Measurements from ENCODE around the gene SLC27A3. TPM values are rescaled to one million over a fixed set of nuclear protein-coding genes. Genes with fewer than 3 reads are reported as not detected.
A peak's percentile ranks its signal among the peaks of the same experiment; 100 is the strongest.
"Not testable (repeated sequence)": the region's sequence is repeated elsewhere in the genome, so short reads cannot be mapped to it uniquely, and the experiment has no call there.

The SLC27A3 gene
- total and polyA plus RNA-seq, 11 donors, result 7.9 to 37.1 (median 11.0) TPM

GRCh38 chr1:153780551-153780950 lies 5.3 kb downstream of the SLC27A3 start:
- H3K4me3 ChIP-seq, result no peak overlapping the region
- ATAC-seq (no peak), DNase-seq (peak in 1 of 5 donors; percentile 24)
- no peak for TF ChIP-seq POLR2A (IDR thresholded peaks at IDR 0.05)
- no peak for TF ChIP-seq CTCF (IDR thresholded peaks at IDR 0.05)
- H3K36me3 ChIP-seq, result peaks cover 0 to 22% (median 0%) of the 10 kb centered on the region in 9 donors
- H3K27ac ChIP-seq, result no peak overlapping the region
- H3K9me3 ChIP-seq, result no peaks in the 10 kb centered on the region
- H3K27me3 ChIP-seq, result no peaks in the 10 kb centered on the region
- H3K4me1 ChIP-seq, result peaks cover 5 to 57% (median 42%) of the 10 kb centered on the region in 12 donors
- WGBS, 4 donors, result 62 to 81% (median 73%) methylated on average over 4 of the region's 4 CpGs
- intact Hi-C loops (cut with DNase I), result no loop called here

GRCh38 chr1:153782648-153783047 lies 7.4 kb downstream of the SLC27A3 start:
- H3K9me3 ChIP-seq; intact Hi-C loops (cut with DNase I); ATAC-seq; H3K27me3 ChIP-seq; DNase-seq: not testable (repeated sequence)
- Histone ChIP-seq H3K4me3 (peak overlapping the region in 9 of 12 donors; percentile 66 to 81 (median 69)), H3K36me3 (peaks cover 0 to 21% (median 0%) of the 10 kb centered on the region in 9 donors), H3K27ac (peak overlapping the region; percentile 96 to 99 (median 98)), H3K4me1 (peaks cover 0 to 36% (median 24%) of the 10 kb centered on the region in 12 donors)
- WGBS, 4 donors, result 91 to 94% (median 93%) methylated on average over 8 of the region's 8 CpGs

- intact Hi-C loops (cut with DNase I), result no loop called here
- 0 to 1% (median 0%) methylated on average over 56 to 61 of the region's 61 CpGs for WGBS, 4 donors
- Histone ChIP-seq H3K27ac (peak overlapping the region; percentile 96 to 99 (median 98)), H3K4me1 (peaks cover 0 to 27% (median 17%) of the 10 kb centered on the region in 12 donors), H3K4me3 (peak overlapping the region; percentile 24 to 81 (median 68)), H3K27me3 (no peaks in the 10 kb centered on the region), H3K36me3 (peaks cover 0 to 17% (median 0%) of the 10 kb centered on the region in 9 donors), H3K9me3 (no peaks in the 10 kb centered on the region)
- ATAC-seq, result peak; percentile 93 to 98 (median 98)
- peak; percentile 90 to 97 (median 93) for DNase-seq
- TF ChIP-seq CTCF (IDR thresholded peaks at IDR 0.05), result peak in 2 of 12 donors; percentile 8 to 25
- TF ChIP-seq POLR2A (IDR thresholded peaks at IDR 0.05), result peak in 1 of 2 donors; percentile 93
These were observed 8.3 kb downstream of the SLC27A3 start for GRCh38 chr1:153783233-153784190.

- no peak overlapping the region for H3K27ac ChIP-seq
- H3K27me3 ChIP-seq, result no peaks in the 10 kb centered on the region
- H3K4me3 ChIP-seq, result no peak overlapping the region
- ATAC-seq, result no peak
- H3K9me3 ChIP-seq, result no peaks in the 10 kb centered on the region
- 94 to 99% (median 97%) methylated on average over 4 of the region's 4 CpGs for WGBS, 4 donors
- TF ChIP-seq POLR2A (IDR thresholded peaks at IDR 0.05) (no peak), CTCF (IDR thresholded peaks at IDR 0.05) (no peak)
- no peaks in the 10 kb centered on the region for H3K36me3 ChIP-seq
- intact Hi-C loops (cut with DNase I), result no loop called here
- DNase-seq, result no peak
- peaks cover 0 to 42% (median 25%) of the 10 kb centered on the region in 12 donors for H3K4me1 ChIP-seq
These were observed 11.0 kb downstream of the SLC27A3 start for GRCh38 chr1:153786038-153786790.

Data from heart left ventricle (tissue), 16 donors.